Measurements from ENCODE around the gene SLC46A1.

Gene SLC46A1

DNA sequence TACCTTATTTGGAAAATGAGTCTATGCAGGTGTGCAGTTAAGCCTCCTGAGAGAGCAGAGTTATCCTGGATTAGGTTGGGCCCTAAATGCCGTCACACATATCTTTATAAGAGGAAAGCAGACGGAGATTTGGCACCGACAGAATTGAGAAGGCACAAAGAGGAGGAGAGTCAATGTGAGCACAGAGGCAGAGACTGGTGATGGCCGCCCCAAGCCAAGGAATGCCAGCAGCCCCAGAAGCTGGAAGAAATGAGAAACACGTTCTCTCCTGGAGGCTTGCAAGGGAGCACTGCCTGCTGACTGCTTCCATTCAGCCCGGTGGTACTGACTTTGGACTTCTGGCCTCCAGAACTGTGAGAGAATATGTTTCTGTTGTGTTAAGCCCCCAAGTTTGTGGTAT, 3.2 kb downstream of the SLC46A1 start:
- DNase-seq, result no peak

DNA sequence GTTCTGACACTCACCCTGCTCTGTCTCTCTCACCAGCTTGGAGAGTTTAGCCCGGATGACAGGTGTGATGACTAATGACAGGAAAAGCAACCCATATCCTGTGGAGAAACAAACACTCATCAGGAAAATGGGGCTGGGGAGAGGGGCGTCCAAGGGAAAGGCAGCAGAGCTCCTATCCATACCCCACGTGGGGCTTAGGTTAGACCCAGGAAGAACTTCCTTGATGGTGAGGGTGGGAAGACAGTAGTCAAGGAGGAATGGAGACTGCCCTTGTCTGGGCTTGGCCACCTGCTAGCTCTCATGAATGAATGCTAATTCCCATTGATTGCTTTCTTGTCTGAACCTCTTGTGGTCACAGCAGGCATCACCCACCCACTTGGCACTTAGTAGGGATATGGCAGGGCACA, 3.8 kb downstream of the SLC46A1 start:
- DNase-seq, result no peak

DNA sequence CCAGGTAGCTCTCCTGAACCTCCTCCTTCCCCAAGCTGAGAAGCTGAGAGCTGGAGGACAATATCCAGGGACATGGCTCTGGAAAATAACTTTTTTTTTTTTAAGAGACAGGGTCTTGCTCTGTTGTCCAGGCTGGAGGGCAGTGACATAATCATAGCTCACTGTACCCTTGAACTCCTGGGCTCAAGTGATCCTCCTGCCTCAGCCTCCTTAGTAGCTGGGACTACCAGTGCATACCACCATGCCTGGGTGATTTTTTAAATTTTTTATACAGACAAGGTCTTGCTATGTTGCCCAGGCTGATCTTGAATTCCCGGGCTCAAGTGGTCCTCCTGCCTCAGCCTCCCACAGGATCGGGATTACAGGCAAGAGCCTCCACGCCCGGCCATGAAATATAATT, 6.2 kb downstream of the SLC46A1 start:
- no peak for DNase-seq

DNA sequence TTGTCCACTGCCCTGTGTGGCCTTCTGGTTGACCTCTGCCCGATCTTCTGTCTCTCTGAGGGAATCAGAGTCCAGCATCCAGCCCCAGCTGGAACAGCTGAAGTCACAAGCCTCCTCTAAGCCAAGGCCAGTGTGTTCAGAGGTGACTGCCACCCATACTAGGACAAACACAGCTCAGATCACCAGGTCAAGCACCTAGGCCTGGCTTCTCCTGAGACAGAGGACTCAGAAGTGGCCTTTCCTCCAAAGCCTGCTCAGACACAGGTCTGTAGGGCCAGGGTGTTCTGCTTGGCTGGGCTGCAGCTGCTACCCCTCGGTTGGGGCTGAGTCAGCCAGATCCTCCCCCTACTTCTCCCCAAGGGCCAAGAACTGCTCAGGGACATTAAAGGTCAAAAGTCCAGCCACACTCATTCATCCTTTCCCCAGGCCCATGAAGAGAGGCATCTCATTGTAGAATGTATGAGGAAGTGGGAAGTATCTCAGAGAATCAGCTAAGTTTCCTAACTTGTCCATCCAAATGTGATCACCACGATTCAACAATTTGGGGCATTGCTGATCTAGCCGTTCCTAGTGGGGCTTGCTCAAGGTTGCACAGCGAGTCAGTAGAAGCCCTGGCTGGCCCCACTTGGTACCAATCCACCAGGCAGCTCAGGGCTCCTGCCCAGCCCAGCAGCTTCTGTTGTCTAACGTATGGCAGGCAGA, 7.6 kb downstream of the SLC46A1 start:
- no peak for DNase-seq

DNA sequence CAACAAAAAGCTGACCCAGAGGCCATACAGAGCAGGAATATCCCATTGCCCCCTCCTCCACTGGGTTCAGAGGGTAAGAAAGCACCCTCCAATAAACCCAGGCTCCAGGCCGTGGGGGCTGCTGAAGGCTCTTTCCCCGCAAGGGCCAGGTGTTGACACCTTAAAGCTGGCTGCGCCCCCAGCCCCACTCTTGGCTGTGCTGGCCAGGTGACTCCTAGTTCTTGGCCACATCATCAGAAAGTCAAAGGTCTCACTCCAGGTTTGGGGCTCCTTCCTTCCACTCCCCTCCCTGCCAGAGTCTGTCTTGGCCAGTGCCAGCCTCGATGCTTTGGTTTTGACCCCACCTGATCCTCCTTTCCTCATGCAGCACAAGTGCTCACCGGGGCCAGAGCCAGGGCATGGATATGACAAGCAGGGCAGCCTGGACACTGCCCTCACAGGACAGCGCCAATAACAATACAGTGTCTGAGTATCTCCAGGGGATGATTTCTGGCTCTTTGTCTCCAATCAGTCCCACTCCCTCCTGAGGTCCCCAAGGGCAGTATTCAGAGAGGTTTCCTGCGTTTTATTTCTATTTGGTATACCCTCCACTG, 8.2 kb downstream of the SLC46A1 start:
- DNase-seq, result no peak

DNA sequence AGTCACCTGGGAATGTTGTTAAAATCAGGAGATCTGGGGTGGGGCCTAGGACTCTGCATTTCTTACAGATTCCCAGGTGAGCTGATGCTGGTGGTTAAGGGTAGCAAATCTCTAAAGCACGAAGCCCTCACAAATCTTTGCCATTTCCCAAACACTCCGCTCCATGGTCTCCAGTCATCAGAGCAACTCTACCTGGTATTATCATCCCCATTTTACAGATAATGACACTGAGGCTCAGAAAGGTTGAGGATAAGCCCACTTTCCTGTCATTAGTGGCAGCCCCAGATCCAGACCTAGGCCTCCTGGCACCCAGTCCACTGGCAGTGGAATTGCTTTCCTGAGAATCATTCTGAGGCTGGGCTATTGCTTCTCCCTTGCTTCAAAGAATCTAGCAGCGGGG, 8.7 kb downstream of the SLC46A1 start:
- no peak for DNase-seq

DNA sequence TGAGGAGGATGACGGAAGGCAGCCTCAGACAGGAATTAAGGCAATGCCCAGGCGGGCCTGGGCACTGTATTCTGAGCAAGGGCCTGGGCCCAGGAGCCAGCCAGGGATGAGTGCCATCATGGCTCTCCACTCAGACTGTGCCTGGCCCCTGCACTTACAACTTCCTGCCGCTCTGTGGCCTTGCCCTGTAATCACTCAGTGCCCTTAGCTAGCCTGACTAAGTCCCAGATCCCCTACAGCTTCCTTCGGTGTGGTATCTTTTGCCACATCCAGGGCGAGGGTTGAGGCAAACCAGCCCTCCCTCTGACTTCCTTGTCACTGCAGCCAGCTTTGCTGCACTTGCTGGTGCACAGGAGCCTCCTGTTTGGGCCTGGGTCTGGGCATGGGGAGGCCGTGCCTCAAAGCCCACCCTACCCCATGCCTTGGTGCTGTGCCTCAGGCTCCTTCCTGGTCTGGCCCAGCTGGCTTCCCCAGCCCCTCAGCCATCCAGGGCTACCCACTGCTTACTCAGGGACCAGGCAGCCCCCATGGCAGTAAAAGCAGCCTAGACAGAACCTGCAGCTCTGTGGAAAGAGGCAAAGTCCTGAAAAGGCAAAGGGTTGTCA, 9.3 kb downstream of the SLC46A1 start:
- DNase-seq, result no peak

DNA sequence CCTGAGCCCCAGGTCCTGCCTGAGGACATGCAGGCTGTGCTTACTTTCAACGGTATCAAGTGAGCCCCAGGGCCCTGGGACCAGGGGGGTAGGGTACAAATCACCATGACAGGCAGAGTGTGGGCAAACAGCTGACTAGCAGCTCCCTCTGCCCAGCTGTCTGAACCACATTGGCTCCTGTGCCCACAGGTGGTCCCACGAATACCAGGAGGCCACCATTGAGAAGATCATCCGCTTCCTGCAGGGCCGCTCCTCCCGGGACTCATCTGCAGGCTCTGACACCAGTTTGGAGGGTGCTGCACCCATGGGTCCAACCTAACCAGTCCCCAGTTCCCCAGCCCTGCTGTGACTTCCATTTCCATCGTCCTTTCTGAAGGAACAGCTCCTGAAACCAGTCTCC, 10.0 kb downstream of the SLC46A1 start:
- DNase-seq, result no peak

DNA sequence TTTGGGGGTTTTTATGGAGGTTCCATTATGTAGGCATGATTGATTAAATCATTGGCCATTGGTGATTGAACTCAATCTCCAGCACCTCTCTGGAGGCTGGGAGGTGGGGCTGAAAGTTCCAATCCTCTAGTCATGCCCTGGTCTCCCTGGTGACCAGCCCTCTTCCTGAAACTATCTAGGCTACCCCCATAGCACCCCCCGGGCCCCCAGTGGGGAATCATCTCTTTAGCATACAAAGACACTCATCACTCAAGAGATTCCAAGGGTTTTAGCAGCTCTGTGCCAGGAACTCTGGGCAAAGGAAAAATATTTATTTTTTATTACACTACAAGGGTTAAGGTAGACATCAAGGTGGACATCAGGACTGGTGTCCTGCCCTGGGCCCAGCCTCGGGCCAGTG, 10.6 kb downstream of the SLC46A1 start:
- DNase-seq, result no peak

DNA sequence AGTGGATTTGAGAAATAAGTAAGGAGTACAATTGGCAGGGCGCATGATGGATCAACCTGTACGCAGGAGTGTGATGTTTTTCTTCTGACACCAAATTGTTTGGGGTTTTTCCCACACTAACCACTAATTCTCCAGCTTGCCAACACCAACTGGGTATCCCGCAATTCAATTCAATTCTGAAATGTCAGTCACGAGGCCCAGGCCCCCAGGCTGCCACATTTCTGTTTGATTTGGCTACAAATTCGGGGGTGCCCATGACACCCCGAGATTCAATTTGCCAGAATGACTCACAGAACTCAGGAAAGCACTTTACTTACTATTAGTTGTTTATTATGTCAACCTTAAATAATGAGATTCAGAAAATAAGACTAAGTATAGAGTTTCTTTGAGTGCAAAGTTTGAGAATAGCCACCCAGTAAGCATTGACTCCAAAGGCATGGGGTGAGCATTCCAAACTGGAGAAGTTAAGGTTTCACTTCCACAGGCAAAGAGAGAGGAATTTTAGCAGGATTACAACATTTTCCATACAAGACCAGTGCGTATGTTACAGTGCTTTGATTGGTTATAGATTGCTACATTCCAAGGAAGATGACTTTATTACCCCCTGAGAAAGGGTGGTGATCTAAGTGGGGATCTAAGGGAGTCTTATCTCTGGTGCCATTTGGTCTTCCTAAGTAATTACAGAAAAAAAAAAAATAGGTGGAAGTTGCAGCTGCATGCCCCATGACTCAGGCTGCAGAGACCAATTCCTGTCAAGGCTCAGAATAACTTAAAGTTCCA, 11.5 kb downstream of the SLC46A1 start:
- DNase-seq, result peak; percentile 50

DNA sequence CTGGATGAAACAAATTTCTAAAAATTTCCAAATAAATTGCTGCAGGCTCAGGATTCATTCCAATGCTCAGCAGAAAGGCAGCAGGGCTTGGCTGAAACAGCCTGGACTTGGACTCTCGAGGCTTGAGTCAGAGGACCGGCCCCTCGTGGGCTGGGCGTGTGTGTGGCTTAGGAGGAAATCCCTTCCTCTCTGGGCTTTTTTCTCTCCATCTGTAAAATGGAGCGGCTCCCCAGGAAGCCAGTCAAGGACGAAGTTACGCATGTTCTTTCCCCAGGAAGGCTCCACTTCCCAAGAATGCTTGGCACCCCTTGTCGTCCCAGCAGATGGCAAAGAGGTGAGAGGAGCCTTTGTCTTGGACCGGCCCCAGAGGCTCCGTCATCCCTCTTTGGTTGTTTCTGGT, 13.5 kb downstream of the SLC46A1 start:
- DNase-seq, result no peak

DNA sequence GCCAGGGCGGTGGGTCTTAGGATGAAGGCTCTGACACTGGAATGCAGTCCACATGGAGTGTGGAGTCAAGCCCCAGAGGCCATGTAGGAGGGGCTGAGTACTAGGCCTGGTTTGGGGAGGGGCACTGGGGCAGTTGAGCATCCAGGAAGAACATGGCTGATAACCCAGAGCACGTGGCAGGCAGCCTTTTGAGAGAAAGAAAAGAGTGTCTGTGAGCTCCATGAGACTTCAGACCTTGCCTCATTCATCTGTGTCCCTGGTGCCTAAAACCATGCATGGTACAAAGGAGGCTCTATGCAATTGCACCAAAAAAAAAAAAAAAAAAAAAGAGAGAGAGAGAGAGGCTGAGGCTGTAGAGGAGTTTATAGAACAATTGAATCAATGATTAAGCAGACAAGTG, 14.6 kb downstream of the SLC46A1 start:
- DNase-seq, result no peak

DNA sequence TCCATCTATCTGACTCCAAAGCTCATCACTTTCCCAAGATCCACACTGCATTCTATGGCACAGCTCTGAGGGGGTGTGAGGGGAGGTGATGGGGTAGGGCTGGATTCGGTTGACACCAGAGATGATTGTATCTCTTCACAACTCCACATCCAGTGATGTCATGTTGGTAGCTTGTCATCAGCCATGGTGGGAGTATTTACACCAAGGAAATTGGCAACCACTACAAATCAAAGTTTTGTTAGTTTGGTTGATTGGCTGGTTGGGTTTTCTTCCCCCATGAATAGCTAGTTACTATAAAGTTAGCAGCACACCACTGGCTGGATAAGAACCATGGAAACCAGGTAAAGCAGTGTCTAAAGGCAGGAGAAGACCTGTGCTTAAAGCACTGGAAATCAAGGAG, 15.0 kb downstream of the SLC46A1 start:
- DNase-seq, result no peak

DNA sequence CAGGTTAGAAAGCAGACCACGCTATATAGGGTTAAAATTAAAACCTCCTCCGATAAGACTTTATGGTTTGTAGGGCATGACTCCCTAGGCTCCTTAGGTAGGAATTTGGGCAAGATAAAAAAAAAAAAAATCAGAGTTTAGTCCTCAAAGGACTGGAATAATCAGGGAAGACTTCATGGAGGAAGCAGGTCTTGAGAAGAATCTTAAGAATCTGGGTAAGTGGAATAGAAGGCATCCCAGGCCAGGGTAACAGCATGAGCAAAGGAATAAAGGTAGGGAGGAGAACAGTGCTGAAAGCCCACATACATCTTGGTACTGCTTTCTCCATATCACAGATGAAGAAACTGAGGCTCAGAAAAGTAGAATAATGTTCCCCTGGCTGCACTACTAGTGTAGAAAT, 15.4 kb downstream of the SLC46A1 start:
- DNase-seq, result no peak

DNA sequence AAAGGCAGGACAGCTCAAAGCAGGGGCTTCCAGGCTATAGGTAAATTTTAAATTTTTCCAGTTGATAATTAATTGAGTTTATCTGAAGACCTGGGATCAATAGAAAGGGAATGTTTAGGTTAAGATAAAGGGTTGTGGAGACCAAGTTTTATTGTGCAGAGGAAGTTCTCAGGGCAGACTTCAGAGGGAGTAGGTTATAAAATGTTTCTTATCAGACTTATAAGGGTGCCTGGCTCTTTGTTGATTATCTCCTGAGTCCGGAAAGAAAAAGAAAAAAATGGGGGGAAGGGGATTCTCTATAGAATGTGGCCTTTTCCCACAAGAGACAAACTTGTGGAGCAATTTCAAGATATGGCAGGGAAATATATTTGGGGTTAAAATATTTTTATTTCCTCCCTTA, 15.9 kb downstream of the SLC46A1 start:
- no peak for DNase-seq

DNA sequence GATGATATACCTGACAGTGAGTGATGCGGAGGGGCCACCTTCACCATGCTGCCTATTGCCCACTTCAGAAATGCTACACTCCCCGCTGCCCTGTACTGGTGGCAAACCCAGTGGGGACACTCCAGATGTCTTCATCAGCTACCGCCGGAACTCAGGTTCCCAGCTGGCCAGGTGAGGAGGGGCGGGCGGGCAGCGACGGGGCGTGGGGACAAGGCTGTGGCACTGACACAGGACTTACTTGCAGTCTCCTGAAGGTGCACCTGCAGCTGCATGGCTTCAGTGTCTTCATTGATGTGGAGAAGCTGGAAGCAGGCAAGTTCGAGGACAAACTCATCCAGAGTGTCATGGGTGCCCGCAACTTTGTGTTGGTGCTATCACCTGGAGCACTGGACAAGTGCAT, 17.9 kb downstream of the SLC46A1 start:
- DNase-seq, result no peak

DNA sequence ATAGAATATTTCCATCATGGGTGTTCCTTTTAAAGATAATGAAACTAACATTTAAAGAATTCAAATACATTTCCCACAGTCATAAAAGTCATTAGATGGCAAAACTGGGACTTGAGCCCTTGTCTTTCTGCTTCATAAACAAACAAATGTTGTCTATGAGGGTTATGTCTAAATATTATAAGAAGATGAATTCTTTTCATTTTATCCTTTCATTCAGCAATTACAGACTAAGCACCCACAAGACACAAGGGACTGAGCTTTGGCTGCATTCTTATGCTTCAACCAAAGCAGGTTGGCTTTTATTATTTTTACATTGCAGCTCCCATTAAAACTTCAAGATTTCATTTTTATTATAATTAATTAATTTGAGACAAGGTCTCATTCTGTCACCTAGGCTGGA, 19.6 kb downstream of the SLC46A1 start:
- no peak for DNase-seq

DNA sequence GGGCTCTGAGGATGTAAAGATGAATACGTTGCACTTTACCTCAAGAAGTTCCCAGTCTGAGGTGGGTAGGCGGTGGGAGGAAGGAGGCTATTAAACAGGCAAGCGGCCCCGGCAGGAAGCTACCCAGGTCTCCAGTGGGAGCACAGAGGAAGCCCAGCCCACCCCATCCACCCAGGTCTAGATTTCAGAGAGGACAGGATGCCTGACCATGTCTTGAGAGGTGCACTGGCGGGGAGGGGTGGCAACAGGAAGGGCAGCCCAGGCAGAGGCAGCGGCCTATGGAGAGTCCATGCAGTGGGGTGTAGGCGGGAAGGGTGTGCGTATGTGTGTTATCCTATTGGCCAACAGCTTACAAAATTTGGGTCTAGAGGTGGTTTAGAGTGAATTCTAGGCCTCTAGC, 20.6 kb downstream of the SLC46A1 start:
- no peak for DNase-seq

DNA sequence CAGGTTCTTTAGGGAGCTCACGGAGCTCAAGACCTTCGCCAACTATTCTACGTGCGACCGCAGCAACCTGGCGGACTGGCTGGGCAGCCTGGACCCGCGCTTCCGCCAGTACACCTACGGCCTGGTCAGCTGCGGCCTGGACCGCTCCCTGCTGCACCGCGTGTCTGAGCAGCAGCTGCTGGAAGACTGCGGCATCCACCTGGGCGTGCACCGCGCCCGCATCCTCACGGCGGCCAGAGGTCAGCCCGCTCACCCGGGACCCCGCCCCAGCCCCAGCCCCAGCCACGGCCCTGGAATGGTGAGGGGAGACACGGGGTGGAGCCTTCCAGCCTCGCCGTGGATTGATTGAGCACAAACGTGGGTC, 21.0 kb downstream of the SLC46A1 start:
- no peak for DNase-seq

DNA sequence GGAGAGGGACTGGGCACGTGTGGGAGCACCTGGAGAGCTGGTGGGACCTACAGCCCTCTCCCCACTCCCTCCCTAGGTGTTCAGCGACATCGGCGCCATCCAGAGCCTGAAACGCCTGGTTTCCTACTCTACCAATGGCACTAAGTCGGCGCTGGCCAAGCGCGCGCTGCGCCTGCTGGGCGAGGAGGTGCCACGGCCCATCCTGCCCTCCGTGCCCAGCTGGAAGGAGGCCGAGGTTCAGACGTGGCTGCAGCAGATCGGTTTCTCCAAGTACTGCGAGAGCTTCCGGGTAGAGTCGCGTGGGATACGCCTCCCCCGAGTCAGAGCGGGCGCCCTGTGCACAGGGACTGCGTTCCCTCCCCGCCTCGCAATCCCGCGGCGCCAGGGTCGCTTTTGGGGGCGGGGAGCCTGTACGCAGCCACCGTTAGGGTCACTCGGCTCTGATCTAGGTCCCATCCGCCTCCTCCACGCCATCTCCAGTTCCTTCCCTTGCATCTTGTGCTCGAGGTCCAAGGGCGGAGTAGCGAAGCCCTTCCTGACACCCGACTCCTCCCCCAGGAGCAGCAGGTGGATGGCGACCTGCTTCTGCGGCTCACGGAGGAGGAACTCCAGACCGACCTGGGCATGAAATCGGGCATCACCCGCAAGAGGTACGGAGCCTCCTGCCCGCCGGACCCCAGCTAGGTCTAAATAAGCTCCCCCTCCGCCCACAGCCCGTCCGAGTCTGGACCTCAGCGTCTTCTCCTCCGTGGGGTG, 21.6 kb downstream of the SLC46A1 start:
- no peak for DNase-seq

DNA sequence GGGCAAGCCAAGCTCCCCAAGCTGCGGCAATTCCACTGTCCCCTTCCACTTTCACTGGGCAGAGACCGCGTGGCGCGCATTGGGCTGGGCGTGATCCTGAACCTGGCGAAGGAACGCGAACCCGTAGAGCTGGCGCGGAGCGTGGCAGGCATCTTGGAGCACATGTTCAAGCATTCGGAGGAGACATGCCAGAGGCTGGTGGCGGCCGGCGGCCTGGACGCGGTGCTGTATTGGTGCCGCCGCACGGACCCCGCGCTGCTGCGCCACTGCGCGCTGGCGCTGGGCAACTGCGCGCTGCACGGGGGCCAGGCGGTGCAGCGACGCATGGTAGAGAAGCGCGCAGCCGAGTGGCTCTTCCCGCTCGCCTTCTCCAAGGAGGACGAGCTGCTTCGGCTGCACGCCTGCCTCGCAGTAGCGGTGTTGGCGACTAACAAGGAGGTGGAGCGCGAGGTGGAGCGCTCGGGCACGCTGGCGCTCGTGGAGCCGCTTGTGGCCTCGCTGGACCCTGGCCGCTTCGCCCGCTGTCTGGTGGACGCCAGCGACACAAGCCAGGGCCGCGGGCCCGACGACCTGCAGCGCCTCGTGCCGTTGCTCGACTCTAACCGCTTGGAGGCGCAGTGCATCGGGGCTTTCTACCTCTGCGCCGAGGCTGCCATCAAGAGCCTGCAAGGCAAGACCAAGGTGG, 24.7 kb downstream of the SLC46A1 start:
- no peak for DNase-seq
